SU-DHL-6 (cell line): ENCODE results near the gene ORMDL3.

Experiments
- H2AFZ ChIP-seq: fragments of 200-600 bp; sonication (generic); 2 replicates; pipeline ENCODE4 v1.6.1; 2014; ENCODE audit warnings: low read depth, mild to moderate bottlenecking, moderate library complexity, mixed read lengths, antibody characterized with exemption, low read length; ENCODE audit not compliant: severe bottlenecking
- H3F3A ChIP-seq: fragments of 200-600 bp; shearing (Covaris generic); 2 replicates; pipeline ENCODE4 v1.6.0; 2016; ENCODE audit warnings: antibody characterized with exemption, mild to moderate bottlenecking; ENCODE audit not compliant: insufficient read depth
- H3K27ac ChIP-seq: fragments of 200-600 bp; sonication (generic); 2 replicates; pipeline ENCODE4 v1.5.1; 2016; ENCODE audit warnings: low read depth, mild to moderate bottlenecking, low read length, moderate library complexity, mixed read lengths
- H3K27me3 ChIP-seq: fragments of 200-600 bp; sonication (generic), shearing (Covaris generic); 2 replicates; pipeline ENCODE4 v1.6.0; 2014; ENCODE audit warnings: mild to moderate bottlenecking, low read length
- H3K36me3 ChIP-seq: fragments of 200-600 bp; sonication (generic); 2 replicates; pipeline ENCODE4 v1.6.1; 2014; ENCODE audit warnings: mild to moderate bottlenecking, low read length, mixed read lengths
- H3K4me2 ChIP-seq: fragments of 300-600, 200-600 bp; shearing (Covaris generic), sonication (generic); 2 replicates; pipeline ENCODE4 v1.6.0; 2014; ENCODE audit warnings: low read length, low read depth, mild to moderate bottlenecking; ENCODE audit not compliant: poor library complexity, severe bottlenecking
- H3K4me3 ChIP-seq: fragments of 200-600 bp; sonication (generic); 2 replicates; pipeline ENCODE4 v1.5.1; 2014; ENCODE audit warnings: antibody characterized with exemption, low read length, mild to moderate bottlenecking, mixed read lengths; ENCODE audit not compliant: insufficient read depth, poor library complexity, severe bottlenecking
- H3K79me2 ChIP-seq: fragments of 200-600 bp; sonication (generic); 2 replicates; pipeline ENCODE4 v1.6.1; 2014; ENCODE audit warnings: mild to moderate bottlenecking, low read length, moderate library complexity; ENCODE audit not compliant: insufficient read depth
- H3K9ac ChIP-seq: fragments of 200-600 bp; sonication (generic); 2 replicates; pipeline ENCODE4 v1.7.0; 2014; ENCODE audit warnings: mild to moderate bottlenecking, low read length
- H3K9me2 ChIP-seq: fragments of 200-600 bp; sonication (generic); replicated peaks from 2 replicates; pipeline ENCODE4 v1.6.1; 2014; ENCODE audit warnings: low read length; ENCODE audit not compliant: insufficient read depth
- H3K9me3 ChIP-seq: fragments of 200-600 bp; sonication (generic); 2 replicates; pipeline ENCODE4 v1.6.1; 2014; ENCODE audit warnings: low read length, mixed read lengths; ENCODE audit not compliant: insufficient read depth
- H4K20me1 ChIP-seq: fragments of 200-600 bp; sonication (generic); 2 replicates; pipeline ENCODE4 v1.6.1; 2014; ENCODE audit warnings: low read depth, mild to moderate bottlenecking, antibody characterized with exemption, low read length, moderate library complexity, mixed read lengths
- CTCF ChIP-seq: fragments of 200-600 bp; sonication (generic); IDR thresholded peaks from one replicate; pipeline ENCODE4 v1.5.1; 2017; ENCODE audit warnings: antibody characterized with exemption, mild to moderate bottlenecking, low read length, moderate library complexity; ENCODE audit not compliant: insufficient read depth, poor library complexity, severe bottlenecking
- EZH2phosphoT487 ChIP-seq: fragments of 200-600 bp; sonication (generic), shearing (Covaris generic); conservative IDR thresholded peaks from 2 replicates; pipeline ENCODE4 v1.6.1; 2018; ENCODE audit warnings: mild to moderate bottlenecking, antibody characterized with exemption, low read length, moderate library complexity, mixed read lengths

The ORMDL3 gene

GRCh38 chr17:39953471-39953888 is 26.1 kb upstream of the ORMDL3 start:
- Histone ChIP-seq H3K27ac (no peak overlapping the region), H2AFZ (peak overlapping the region; percentile 52), H3K4me3 (peak overlapping the region; percentile 45), H4K20me1 (no peaks in the 10 kb centered on the region), H3K27me3 (no peaks in the 10 kb centered on the region), H3K4me2 (peak overlapping the region; percentile 61), H3K9ac (peak overlapping the region; percentile 37), H3F3A (no peaks in the 10 kb centered on the region; the same call in 1 of the 2 replicates), H3K79me2 (no peaks in the 10 kb centered on the region), H3K9me3 (no peaks in the 10 kb centered on the region), H3K9me2 (no peaks in the 10 kb centered on the region), H3K36me3 (no peaks in the 10 kb centered on the region)
- TF ChIP-seq CTCF = no peak
- no peak for TF ChIP-seq EZH2phosphoT487

GRCh38 chr17:39952680-39953470 is 25.5 kb upstream of the ORMDL3 start:
- no peaks in the 10 kb centered on the region; the same call in 1 of the 2 replicates for H3F3A ChIP-seq
- no peaks in the 10 kb centered on the region for H3K79me2 ChIP-seq
- peak overlapping the region; percentile 45 for H3K4me3 ChIP-seq
- H3K9me2 ChIP-seq = no peaks in the 10 kb centered on the region
- peak overlapping the region; percentile 52 for H2AFZ ChIP-seq
- no peak overlapping the region for H3K27ac ChIP-seq
- H3K27me3 ChIP-seq = no peaks in the 10 kb centered on the region
- H3K4me2 ChIP-seq = peak overlapping the region; percentile 61
- H3K9me3 ChIP-seq = no peaks in the 10 kb centered on the region
- H3K9ac ChIP-seq = peak overlapping the region; percentile 37
- no peaks in the 10 kb centered on the region for H4K20me1 ChIP-seq
- no peaks in the 10 kb centered on the region for H3K36me3 ChIP-seq
- TF ChIP-seq EZH2phosphoT487 (no peak), CTCF (no peak)

GRCh38 chr17:39951924-39952679 is 24.7 kb upstream of the ORMDL3 start:
- peak overlapping the region; percentile 32 for H3K4me2 ChIP-seq
- H2AFZ ChIP-seq = no peak overlapping the region
- H3F3A ChIP-seq = no peaks in the 10 kb centered on the region; the same call in 1 of the 2 replicates
- no peaks in the 10 kb centered on the region for H4K20me1 ChIP-seq
- no peaks in the 10 kb centered on the region for H3K79me2 ChIP-seq
- no peaks in the 10 kb centered on the region for H3K27me3 ChIP-seq
- no peaks in the 10 kb centered on the region for H3K9me3 ChIP-seq
- H3K4me3 ChIP-seq = peak overlapping the region; percentile 42
- no peak overlapping the region for H3K27ac ChIP-seq
- H3K9me2 ChIP-seq = no peaks in the 10 kb centered on the region
- H3K9ac ChIP-seq = no peak overlapping the region
- TF ChIP-seq EZH2phosphoT487 (no peak), CTCF (no peak)
- no peaks in the 10 kb centered on the region for H3K36me3 ChIP-seq
